C4-2B (cell line): ENCODE data around the gene HRH3.

Experiments used
- H3K27ac ChIP-seq: fragments of 450-650 bp; 2 replicates; pipeline ENCODE4 v1.5.1; 2017
- CTCF ChIP-seq: fragments of 450-650 bp; conservative IDR thresholded peaks from 2 replicates; pipeline ENCODE4 v1.5.1; 2017; ENCODE audit warnings: mild to moderate bottlenecking
- ZFX ChIP-seq: fragments of 450-650 bp; IDR thresholded peaks from 2 replicates; pipeline ENCODE4 v1.6.1; 2017

HRH3 gene

GRCh38 chr20:62219992-62220665 lies at the start of gene HRH3:
TSS of gene HRH3 (minus strand) at chr20:62220278. CDS start at chr20:62219970, 308 bp downstream.
- H3K27ac ChIP-seq, result no peak within 1 kb of the TSS

GRCh38 chr20:62269871-62270270 lies 49.8 kb upstream of the HRH3 start:
- TF ChIP-seq CTCF, result no peak
- no peak for TF ChIP-seq ZFX

More at GRCh38 chr20:62219992-62220665, at the start of gene HRH3:
- no peak for TF ChIP-seq ZFX
- no peak for TF ChIP-seq CTCF

GRCh38 chr20:62269378-62269777 lies 49.3 kb upstream of the HRH3 start:
- TF ChIP-seq CTCF (no peak), ZFX (no peak)
- no peak overlapping the region for H3K27ac ChIP-seq

More at GRCh38 chr20:62269871-62270270, 49.8 kb upstream of the HRH3 start:
- H3K27ac ChIP-seq, result no peak overlapping the region

- H3K27ac ChIP-seq, result no peak overlapping the region
- no peak for TF ChIP-seq CTCF
- TF ChIP-seq ZFX, result no peak
Measured at GRCh38 chr20:62268228-62268900, 48.3 kb upstream of the HRH3 start.

- no peak overlapping the region for H3K27ac ChIP-seq
- no peak for TF ChIP-seq ZFX
Measured at GRCh38 chr20:62267543-62267942, 47.5 kb upstream of the HRH3 start.

GRCh38 chr20:62266851-62267250 lies 46.8 kb upstream of the HRH3 start:
- no peak for TF ChIP-seq ZFX
- TF ChIP-seq CTCF, result no peak

GRCh38 chr20:62266340-62266739 lies 46.3 kb upstream of the HRH3 start:
- no peak for TF ChIP-seq ZFX
- TF ChIP-seq CTCF, result no peak
- H3K27ac ChIP-seq, result no peak overlapping the region

More at GRCh38 chr20:62266851-62267250, 46.8 kb upstream of the HRH3 start:
- no peak overlapping the region for H3K27ac ChIP-seq

- no peak overlapping the region for H3K27ac ChIP-seq
- TF ChIP-seq ZFX (no peak), CTCF (no peak)
Measured at GRCh38 chr20:62265365-62265764, 45.3 kb upstream of the HRH3 start.
